Neural cell (in vitro differentiated cells): ENCODE data around the gene TADA2B.

Source experiments
- EP300 ChIP-seq: fragments of 450-650 bp; conservative IDR thresholded peaks from 2 replicates; pipeline ENCODE4 v1.6.1; 2014; ENCODE audit warnings: antibody characterized with exemption, mild to moderate bottlenecking, moderate library complexity; ENCODE audit not compliant: poor library complexity, severe bottlenecking
- EZH2 ChIP-seq: fragments of 200-600, 300-800 bp; shearing (Covaris generic), sonication (generic); IDR thresholded peaks from 2 replicates; pipeline ENCODE4 v1.6.1; 2014; ENCODE audit warnings: antibody characterized with exemption, low read length, borderline replicate concordance, mild to moderate bottlenecking; ENCODE audit not compliant: insufficient read depth, poor library complexity, severe bottlenecking
- MXI1 ChIP-seq: fragments of 450-650 bp; conservative IDR thresholded peaks from 2 replicates; pipeline ENCODE4 v1.6.1; 2014; ENCODE audit warnings: antibody characterized with exemption, mild to moderate bottlenecking; ENCODE audit not compliant: poor library complexity, severe bottlenecking
- POLR2AphosphoS5 ChIP-seq: IDR thresholded peaks from 2 replicates; pipeline ENCODE4 v1.6.1; 2012
- RAD21 ChIP-seq: fragments of 450-650 bp; conservative IDR thresholded peaks from 2 replicates; pipeline ENCODE4 v1.6.1; 2014; ENCODE audit warnings: antibody characterized with exemption, mild to moderate bottlenecking, moderate library complexity
- SMC3 ChIP-seq: fragments of 450-650 bp; conservative IDR thresholded peaks from 2 replicates; pipeline ENCODE4 v1.6.1; 2014; ENCODE audit warnings: antibody characterized with exemption, mild to moderate bottlenecking, moderate library complexity; ENCODE audit not compliant: poor library complexity
- TAF1 ChIP-seq: IDR thresholded peaks from 2 replicates; pipeline ENCODE4 v1.6.1; 2012; ENCODE audit warnings: low read depth
- TF ChIP-seq, protein P1 (sequence below): fragments of 450-650 bp; IDR thresholded peaks from 2 replicates; pipeline ENCODE4 v1.5.1; 2014; ENCODE audit warnings: antibody characterized with exemption, mild to moderate bottlenecking, moderate library complexity; ENCODE audit not compliant: poor library complexity, severe bottlenecking
- TF ChIP-seq, protein P2 (sequence below): IDR thresholded peaks from 2 replicates; pipeline ENCODE4 v1.6.1; 2012; ENCODE audit warnings: borderline replicate concordance

DNA sequence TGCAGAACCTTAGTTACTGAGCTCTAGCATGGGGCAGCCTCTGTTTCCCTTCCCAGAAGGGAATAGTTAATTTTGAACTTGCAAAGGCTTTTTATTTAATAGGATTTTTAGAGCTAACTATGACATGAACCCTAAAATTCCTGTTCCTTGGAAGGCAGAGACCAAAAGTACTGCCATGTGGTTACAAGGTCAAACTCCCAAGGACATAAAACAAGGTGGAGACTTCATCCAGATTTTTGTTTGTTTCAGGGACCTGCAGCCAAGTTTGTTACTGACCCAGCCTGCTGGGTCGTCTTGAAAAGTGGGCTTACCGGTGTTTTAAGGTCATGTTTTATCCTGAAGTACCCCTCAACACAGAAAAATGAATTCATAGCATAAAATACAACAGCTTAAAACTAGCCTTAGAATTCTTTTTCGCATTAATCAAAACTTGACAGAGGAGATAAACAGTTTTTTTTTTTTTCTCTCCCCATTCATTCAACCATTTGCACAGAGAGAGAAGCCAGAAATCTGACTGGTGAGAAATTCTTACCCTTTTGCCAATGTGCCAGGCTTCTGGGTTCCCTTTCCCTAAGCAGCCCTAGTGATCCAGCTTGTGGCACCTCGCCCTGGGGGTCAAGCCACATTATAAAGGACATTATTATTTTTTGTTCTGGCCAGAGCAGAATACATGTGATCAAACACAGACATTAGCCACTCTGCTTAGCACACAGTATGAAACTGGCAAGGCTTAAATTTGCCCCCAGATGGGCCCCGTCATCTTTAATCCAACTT, 46.2 kb downstream of the TADA2B start:
- TF ChIP-seq, protein P1, sequence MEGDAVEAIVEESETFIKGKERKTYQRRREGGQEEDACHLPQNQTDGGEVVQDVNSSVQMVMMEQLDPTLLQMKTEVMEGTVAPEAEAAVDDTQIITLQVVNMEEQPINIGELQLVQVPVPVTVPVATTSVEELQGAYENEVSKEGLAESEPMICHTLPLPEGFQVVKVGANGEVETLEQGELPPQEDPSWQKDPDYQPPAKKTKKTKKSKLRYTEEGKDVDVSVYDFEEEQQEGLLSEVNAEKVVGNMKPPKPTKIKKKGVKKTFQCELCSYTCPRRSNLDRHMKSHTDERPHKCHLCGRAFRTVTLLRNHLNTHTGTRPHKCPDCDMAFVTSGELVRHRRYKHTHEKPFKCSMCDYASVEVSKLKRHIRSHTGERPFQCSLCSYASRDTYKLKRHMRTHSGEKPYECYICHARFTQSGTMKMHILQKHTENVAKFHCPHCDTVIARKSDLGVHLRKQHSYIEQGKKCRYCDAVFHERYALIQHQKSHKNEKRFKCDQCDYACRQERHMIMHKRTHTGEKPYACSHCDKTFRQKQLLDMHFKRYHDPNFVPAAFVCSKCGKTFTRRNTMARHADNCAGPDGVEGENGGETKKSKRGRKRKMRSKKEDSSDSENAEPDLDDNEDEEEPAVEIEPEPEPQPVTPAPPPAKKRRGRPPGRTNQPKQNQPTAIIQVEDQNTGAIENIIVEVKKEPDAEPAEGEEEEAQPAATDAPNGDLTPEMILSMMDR, result no peak
- TF ChIP-seq EP300 (no peak), EZH2 (no peak), MXI1 (no peak), TAF1 (no peak), POLR2AphosphoS5 (no peak), RAD21 (no peak), SMC3 (no peak)
- TF ChIP-seq, protein P2, sequence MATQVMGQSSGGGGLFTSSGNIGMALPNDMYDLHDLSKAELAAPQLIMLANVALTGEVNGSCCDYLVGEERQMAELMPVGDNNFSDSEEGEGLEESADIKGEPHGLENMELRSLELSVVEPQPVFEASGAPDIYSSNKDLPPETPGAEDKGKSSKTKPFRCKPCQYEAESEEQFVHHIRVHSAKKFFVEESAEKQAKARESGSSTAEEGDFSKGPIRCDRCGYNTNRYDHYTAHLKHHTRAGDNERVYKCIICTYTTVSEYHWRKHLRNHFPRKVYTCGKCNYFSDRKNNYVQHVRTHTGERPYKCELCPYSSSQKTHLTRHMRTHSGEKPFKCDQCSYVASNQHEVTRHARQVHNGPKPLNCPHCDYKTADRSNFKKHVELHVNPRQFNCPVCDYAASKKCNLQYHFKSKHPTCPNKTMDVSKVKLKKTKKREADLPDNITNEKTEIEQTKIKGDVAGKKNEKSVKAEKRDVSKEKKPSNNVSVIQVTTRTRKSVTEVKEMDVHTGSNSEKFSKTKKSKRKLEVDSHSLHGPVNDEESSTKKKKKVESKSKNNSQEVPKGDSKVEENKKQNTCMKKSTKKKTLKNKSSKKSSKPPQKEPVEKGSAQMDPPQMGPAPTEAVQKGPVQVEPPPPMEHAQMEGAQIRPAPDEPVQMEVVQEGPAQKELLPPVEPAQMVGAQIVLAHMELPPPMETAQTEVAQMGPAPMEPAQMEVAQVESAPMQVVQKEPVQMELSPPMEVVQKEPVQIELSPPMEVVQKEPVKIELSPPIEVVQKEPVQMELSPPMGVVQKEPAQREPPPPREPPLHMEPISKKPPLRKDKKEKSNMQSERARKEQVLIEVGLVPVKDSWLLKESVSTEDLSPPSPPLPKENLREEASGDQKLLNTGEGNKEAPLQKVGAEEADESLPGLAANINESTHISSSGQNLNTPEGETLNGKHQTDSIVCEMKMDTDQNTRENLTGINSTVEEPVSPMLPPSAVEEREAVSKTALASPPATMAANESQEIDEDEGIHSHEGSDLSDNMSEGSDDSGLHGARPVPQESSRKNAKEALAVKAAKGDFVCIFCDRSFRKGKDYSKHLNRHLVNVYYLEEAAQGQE, result no peak
